GM12878 (cell line): ENCODE results near the gene MOK. TPM values are rescaled to one million over a fixed set of nuclear protein-coding genes. Genes with fewer than 3 reads are reported as not detected.
A peak's percentile ranks its signal among the peaks of the same experiment; 100 is the strongest.

Source experiments
- BCL11A ChIP-seq: IDR thresholded peaks from 2 replicates; pipeline ENCODE4 v1.6.1; 2011; ENCODE audit warnings: low read depth, low read length
- CBFB ChIP-seq: IDR thresholded peaks from 2 replicates; pipeline ENCODE4 v1.6.1; 2016; ENCODE audit warnings: antibody characterized with exemption, low read depth
- CBX3 ChIP-seq: fragments of 200-600 bp; sonication (generic); IDR thresholded peaks from 2 replicates; pipeline ENCODE4 v1.6.1; 2016; ENCODE audit warnings: low read depth, borderline replicate concordance
- CHD4 ChIP-seq: fragments of 200-600 bp; sonication (generic); IDR thresholded peaks from 2 replicates; pipeline ENCODE4 v1.6.1; 2016; ENCODE audit warnings: mild to moderate bottlenecking
- DPF2 ChIP-seq: fragments of 450-650 bp; IDR thresholded peaks from 2 replicates; pipeline ENCODE4 v1.6.1; 2017; ENCODE audit warnings: mild to moderate bottlenecking
- ESRRA ChIP-seq: IDR thresholded peaks from 2 replicates; pipeline ENCODE4 v1.6.1; 2012; ENCODE audit warnings: mild to moderate bottlenecking, low read length, improper control_type of control experiment
- ETV6 ChIP-seq, 2 experiments: fragments of 450-650 bp in 1 of 2; IDR thresholded peaks in 1 of 2; conservative IDR thresholded peaks in 1 of 2; 2 replicates each; pipeline ENCODE4 v1.6.1; 2014; ENCODE audit warnings: antibody characterized with exemption in 1 of 2, borderline replicate concordance in 1 of 2, low read depth in 1 of 2, mild to moderate bottlenecking in 1 of 2, moderate library complexity in 1 of 2
- HCFC1 ChIP-seq: fragments of 150-350 bp; IDR thresholded peaks from 2 replicates; pipeline ENCODE4 v1.6.1; 2014; ENCODE audit warnings: low read length
- HDAC2 ChIP-seq: fragments of 200-600 bp; sonication (generic); IDR thresholded peaks from 2 replicates; pipeline ENCODE4 v1.6.1; 2017
- HDGF ChIP-seq: fragments of 450-650 bp; IDR thresholded peaks from 2 replicates; pipeline ENCODE4 v1.6.1; 2016; ENCODE audit warnings: antibody characterized with exemption
- MEF2A ChIP-seq: IDR thresholded peaks from 2 replicates; pipeline ENCODE4 v1.6.1; 2011; ENCODE audit warnings: low read depth, mild to moderate bottlenecking, low read length, moderate library complexity; ENCODE audit not compliant: insufficient read depth
- MTA2 ChIP-seq: fragments of 450-650 bp; IDR thresholded peaks from 2 replicates; pipeline ENCODE4 v1.6.1; 2016; ENCODE audit warnings: low read depth, mild to moderate bottlenecking, moderate library complexity
- NBN ChIP-seq: fragments of 450-650 bp; IDR thresholded peaks from 2 replicates; pipeline ENCODE4 v1.6.1; 2016
- NR2F1 ChIP-seq: fragments of 450-650 bp; conservative IDR thresholded peaks from 2 replicates; pipeline ENCODE4 v1.6.1; 2017; ENCODE audit warnings: mild to moderate bottlenecking
- NRF1 ChIP-seq: conservative IDR thresholded peaks from 2 replicates; pipeline ENCODE4 v1.6.1; 2011; ENCODE audit warnings: mild to moderate bottlenecking, low read depth, low read length, improper control_type of control experiment
- PAX8 ChIP-seq: fragments of 450-650 bp; IDR thresholded peaks from 2 replicates; pipeline ENCODE4 v1.6.1; 2017; ENCODE audit warnings: mild to moderate bottlenecking, moderate library complexity
- POLR2AphosphoS2 ChIP-seq: IDR thresholded peaks from 2 replicates; pipeline ENCODE4 v1.6.1; 2011; ENCODE audit warnings: low read depth, mild to moderate bottlenecking, low read length, improper control_type of control experiment, moderate library complexity
- POU2F2 ChIP-seq: IDR thresholded peaks from 3 replicates; pipeline ENCODE4 v1.6.1; 2011; ENCODE audit warnings: low read depth, mild to moderate bottlenecking, low read length, borderline replicate concordance
- RAD51 ChIP-seq: fragments of 450-650 bp; IDR thresholded peaks from 2 replicates; pipeline ENCODE4 v1.6.1; 2016; ENCODE audit warnings: moderate library complexity, mild to moderate bottlenecking, inconsistent platforms
- RUNX3 ChIP-seq: IDR thresholded peaks from 2 replicates; pipeline ENCODE4 v1.6.1; 2012; ENCODE audit warnings: low read length, inconsistent platforms
- SIN3A ChIP-seq: IDR thresholded peaks from 2 replicates; pipeline ENCODE4 v1.6.1; 2012; ENCODE audit warnings: low read depth, low read length, improper control_type of control experiment
- SRF ChIP-seq, 2 experiments: IDR thresholded peaks; 2 replicates each; pipeline ENCODE4 v1.6.1; 2011; ENCODE audit warnings: low read depth in 2 of 2, low read length in 2 of 2, mild to moderate bottlenecking in 1 of 2, moderate library complexity in 1 of 2
- SUZ12 ChIP-seq: fragments of 200-600 bp; sonication (generic); IDR thresholded peaks from one replicate; pipeline ENCODE4 v1.6.1; 2018; ENCODE audit warnings: antibody characterized with exemption, mild to moderate bottlenecking; ENCODE audit not compliant: unreplicated experiment
- TCF3 ChIP-seq: IDR thresholded peaks from 2 replicates; pipeline ENCODE4 v1.6.1; 2012; ENCODE audit warnings: low read depth, mild to moderate bottlenecking, low read length, borderline replicate concordance; ENCODE audit not compliant: insufficient read depth
- polyA plus RNA-seq, 11 experiments: library from polyadenylated mRNA; depleted of rRNA in 4 of 11; unstranded in 6 of 11; stranded (reverse) in 5 of 11; fragments of >200 nt; fragmentation: Nextera tagmentation in 4 of 11; fragmentation: Illumina TruSeq in 1 of 11; extraction: Ambion mirVana in 4 of 11; extraction: Trizol in 1 of 11; gene quantifications; 1 replicate in 1 of 11; 2 replicates in 10 of 11; pipeline versions ENCODE4 v1.2.1 to v1.2.3, GENCODE V29; 2011 to 2016; ENCODE audit warnings: inconsistent platforms in 2 of 11, missing spikeins in 2 of 11, low read depth in 1 of 11
- total RNA-seq, 4 experiments: library from RNA; depleted of rRNA in 3 of 4; stranded (reverse); fragments of >200 nt in 3 of 4; fragmentation: Illumina TruSeq in 1 of 4; extraction: Trizol in 1 of 4; gene quantifications; 2 replicates each; pipeline versions ENCODE4 v1.2.1 to v1.2.3, GENCODE V29; 2013 to 2021
- TF ChIP-seq, protein P1 (sequence below): fragments of 450-650 bp; IDR thresholded peaks from 2 replicates; pipeline ENCODE4 v1.6.1; 2018; ENCODE audit warnings: borderline replicate concordance, mild to moderate bottlenecking; ENCODE audit not compliant: partially characterized antibody
- TF ChIP-seq, protein P2 (sequence below): IDR thresholded peaks from 2 replicates; pipeline ENCODE4 v1.6.1; 2012; ENCODE audit warnings: improper control_type of control experiment, low read depth, low read length; ENCODE audit not compliant: insufficient replicate concordance
- TF ChIP-seq, protein P3 (sequence below): IDR thresholded peaks from 2 replicates; pipeline ENCODE4 v1.6.1; 2011; ENCODE audit warnings: low read depth, mild to moderate bottlenecking, low read length, moderate library complexity, borderline replicate concordance; ENCODE audit errors: extremely low read depth

MOK gene
- total and polyA plus RNA-seq, 10 of the 15 experiments (the other 5 are each of a cell fraction or from before 2014, with no cell fraction given) = 0.10 to 3.0 (median 1.4) TPM

DNA sequence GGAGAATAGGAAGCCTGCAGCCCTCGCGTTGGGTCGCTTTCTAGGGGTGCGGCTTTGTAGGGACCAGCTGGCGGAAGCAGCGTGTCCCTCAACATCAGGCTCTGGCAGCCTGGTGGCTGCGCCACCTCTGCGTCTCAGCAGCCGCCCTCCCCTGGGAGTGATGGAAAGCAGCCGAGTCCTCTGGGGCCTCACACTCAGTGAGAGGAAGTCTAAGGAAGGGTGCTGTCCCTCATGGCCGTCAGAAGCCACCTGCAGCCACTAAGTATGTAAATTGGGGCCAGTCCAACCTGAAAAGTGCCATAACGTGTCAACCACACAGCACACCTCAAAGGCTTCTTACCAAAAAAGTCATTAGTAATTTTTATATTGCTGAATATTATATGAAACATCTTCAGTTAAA, 84.9 kb downstream of the MOK start (continued):
- TF ChIP-seq, protein P1, sequence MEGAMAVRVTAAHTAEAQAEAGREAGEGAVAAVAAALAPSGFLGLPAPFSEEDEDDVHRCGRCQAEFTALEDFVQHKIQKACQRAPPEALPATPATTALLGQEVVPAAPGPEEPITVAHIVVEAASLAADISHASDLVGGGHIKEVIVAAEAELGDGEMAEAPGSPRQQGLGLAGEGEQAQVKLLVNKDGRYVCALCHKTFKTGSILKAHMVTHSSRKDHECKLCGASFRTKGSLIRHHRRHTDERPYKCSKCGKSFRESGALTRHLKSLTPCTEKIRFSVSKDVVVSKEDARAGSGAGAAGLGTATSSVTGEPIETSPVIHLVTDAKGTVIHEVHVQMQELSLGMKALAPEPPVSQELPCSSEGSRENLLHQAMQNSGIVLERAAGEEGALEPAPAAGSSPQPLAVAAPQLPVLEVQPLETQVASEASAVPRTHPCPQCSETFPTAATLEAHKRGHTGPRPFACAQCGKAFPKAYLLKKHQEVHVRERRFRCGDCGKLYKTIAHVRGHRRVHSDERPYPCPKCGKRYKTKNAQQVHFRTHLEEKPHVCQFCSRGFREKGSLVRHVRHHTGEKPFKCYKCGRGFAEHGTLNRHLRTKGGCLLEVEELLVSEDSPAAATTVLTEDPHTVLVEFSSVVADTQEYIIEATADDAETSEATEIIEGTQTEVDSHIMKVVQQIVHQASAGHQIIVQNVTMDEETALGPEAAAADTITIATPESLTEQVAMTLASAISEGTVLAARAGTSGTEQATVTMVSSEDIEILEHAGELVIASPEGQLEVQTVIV = no peak
- TF ChIP-seq, protein P2, sequence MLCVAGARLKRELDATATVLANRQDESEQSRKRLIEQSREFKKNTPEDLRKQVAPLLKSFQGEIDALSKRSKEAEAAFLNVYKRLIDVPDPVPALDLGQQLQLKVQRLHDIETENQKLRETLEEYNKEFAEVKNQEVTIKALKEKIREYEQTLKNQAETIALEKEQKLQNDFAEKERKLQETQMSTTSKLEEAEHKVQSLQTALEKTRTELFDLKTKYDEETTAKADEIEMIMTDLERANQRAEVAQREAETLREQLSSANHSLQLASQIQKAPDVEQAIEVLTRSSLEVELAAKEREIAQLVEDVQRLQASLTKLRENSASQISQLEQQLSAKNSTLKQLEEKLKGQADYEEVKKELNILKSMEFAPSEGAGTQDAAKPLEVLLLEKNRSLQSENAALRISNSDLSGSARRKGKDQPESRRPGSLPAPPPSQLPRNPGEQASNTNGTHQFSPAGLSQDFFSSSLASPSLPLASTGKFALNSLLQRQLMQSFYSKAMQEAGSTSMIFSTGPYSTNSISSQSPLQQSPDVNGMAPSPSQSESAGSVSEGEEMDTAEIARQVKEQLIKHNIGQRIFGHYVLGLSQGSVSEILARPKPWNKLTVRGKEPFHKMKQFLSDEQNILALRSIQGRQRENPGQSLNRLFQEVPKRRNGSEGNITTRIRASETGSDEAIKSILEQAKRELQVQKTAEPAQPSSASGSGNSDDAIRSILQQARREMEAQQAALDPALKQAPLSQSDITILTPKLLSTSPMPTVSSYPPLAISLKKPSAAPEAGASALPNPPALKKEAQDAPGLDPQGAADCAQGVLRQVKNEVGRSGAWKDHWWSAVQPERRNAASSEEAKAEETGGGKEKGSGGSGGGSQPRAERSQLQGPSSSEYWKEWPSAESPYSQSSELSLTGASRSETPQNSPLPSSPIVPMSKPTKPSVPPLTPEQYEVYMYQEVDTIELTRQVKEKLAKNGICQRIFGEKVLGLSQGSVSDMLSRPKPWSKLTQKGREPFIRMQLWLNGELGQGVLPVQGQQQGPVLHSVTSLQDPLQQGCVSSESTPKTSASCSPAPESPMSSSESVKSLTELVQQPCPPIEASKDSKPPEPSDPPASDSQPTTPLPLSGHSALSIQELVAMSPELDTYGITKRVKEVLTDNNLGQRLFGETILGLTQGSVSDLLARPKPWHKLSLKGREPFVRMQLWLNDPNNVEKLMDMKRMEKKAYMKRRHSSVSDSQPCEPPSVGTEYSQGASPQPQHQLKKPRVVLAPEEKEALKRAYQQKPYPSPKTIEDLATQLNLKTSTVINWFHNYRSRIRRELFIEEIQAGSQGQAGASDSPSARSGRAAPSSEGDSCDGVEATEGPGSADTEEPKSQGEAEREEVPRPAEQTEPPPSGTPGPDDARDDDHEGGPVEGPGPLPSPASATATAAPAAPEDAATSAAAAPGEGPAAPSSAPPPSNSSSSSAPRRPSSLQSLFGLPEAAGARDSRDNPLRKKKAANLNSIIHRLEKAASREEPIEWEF = no peak
- no peak for TF ChIP-seq SRF (IDR thresholded peaks at IDR 0.05; ENCODE audit: low read depth in 2 of 2, low read length in 2 of 2)
- TF ChIP-seq PAX8 = no peak
- TF ChIP-seq SUZ12 = no peak
- TF ChIP-seq POLR2AphosphoS2 = no peak
- peak; percentile 61; the same call in 1 of the 2 replicates for TF ChIP-seq MTA2
- 0 out of 2 replicates have a peak, but pooled peaks have one; percentile 36 for TF ChIP-seq TCF3
- TF ChIP-seq BCL11A = no peak
- TF ChIP-seq ESRRA = no peak
- TF ChIP-seq HCFC1 = no peak
- TF ChIP-seq CBFB = no peak
- TF ChIP-seq DPF2 = 0 out of 2 replicates have a peak, but pooled peaks have one; percentile 53
- no peak for TF ChIP-seq SIN3A
- TF ChIP-seq, protein P3, sequence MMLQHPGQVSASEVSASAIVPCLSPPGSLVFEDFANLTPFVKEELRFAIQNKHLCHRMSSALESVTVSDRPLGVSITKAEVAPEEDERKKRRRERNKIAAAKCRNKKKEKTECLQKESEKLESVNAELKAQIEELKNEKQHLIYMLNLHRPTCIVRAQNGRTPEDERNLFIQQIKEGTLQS = no peak
- TF ChIP-seq RUNX3 = no peak
- TF ChIP-seq MEF2A = no peak
- TF ChIP-seq NBN = no peak
- TF ChIP-seq CBX3 = no peak
- TF ChIP-seq HDGF = no peak
- TF ChIP-seq NR2F1 = 0 out of 2 replicates have a peak, but pooled peaks have one; percentile 19
- no peak for TF ChIP-seq HDAC2
- TF ChIP-seq CHD4 = no peak
- TF ChIP-seq NRF1 = no peak
- TF ChIP-seq RAD51 = 0 out of 2 replicates have a peak, but pooled peaks have one; percentile 23
- no peak for TF ChIP-seq ETV6 (conservative IDR thresholded peaks at IDR 0.05 in 1 of 2, IDR thresholded peaks at IDR 0.05 in 1 of 2; ENCODE audit: borderline replicate concordance in 1 of 2, low read depth in 1 of 2)
- TF ChIP-seq POU2F2 = peak; percentile 87; the same call in 1 of the 3 replicates
